AG08396 (cell line): ENCODE data around the gene IGSF8.

ENCODE experiments used
- DNase-seq: peaks from one replicate; pipeline ENCODE4 v3.0.0; 2012; ENCODE audit warnings: low spot score, mixed read lengths

The IGSF8 gene, protein sequence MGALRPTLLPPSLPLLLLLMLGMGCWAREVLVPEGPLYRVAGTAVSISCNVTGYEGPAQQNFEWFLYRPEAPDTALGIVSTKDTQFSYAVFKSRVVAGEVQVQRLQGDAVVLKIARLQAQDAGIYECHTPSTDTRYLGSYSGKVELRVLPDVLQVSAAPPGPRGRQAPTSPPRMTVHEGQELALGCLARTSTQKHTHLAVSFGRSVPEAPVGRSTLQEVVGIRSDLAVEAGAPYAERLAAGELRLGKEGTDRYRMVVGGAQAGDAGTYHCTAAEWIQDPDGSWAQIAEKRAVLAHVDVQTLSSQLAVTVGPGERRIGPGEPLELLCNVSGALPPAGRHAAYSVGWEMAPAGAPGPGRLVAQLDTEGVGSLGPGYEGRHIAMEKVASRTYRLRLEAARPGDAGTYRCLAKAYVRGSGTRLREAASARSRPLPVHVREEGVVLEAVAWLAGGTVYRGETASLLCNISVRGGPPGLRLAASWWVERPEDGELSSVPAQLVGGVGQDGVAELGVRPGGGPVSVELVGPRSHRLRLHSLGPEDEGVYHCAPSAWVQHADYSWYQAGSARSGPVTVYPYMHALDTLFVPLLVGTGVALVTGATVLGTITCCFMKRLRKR

DNA sequence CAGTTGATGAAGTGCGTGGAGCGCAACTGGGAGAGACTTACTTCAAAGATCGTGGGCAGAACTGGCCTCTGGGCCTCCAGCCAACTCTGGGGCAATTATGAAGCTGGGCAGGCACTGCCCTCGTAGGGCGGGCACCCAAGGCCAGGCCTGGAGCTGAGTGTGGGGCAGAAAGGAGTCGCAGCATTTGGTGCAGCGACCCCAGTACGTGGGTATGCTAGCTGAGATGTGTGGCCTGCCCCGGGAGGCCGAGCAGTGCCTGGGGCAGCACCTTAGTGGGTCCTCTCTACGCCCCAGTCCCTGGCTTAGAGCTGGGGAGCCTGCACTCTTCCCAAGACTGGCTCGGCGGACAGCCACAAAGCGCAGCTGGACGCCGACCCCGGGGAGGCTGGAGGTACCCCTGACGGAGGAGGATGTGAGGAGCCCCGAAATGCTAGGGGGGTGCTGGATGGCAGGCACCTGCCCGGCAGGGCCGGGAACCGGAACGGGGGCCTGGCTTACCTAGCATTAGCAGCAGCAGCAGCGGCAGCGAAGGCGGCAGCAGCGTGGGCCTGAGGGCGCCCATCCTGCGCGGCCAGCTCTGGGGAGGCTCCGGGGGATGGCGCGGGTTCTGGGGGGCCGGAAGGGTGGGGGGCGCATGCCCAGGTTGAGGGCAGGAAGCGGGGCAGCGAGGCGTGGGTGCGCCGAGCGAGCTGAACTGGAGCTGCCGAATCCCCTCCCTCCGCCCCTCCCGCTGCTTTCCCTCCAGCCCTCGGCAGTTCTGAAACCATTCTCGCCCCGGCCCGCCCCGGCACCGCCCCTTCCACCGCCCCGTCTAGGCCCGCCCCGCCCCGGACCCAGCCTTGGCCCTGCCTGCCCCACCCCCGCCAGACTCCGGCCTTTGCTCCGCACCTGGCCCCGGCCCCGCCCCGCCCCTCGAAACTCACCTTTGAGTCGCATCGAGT is at the start of gene IGSF8:
IGSF8 (minus strand) TSS at position 709 of the 941 bp plus-strand sequence; CDS start at position 562, 147 bp downstream.
- DNase-seq, result peak; percentile 92

DNA sequence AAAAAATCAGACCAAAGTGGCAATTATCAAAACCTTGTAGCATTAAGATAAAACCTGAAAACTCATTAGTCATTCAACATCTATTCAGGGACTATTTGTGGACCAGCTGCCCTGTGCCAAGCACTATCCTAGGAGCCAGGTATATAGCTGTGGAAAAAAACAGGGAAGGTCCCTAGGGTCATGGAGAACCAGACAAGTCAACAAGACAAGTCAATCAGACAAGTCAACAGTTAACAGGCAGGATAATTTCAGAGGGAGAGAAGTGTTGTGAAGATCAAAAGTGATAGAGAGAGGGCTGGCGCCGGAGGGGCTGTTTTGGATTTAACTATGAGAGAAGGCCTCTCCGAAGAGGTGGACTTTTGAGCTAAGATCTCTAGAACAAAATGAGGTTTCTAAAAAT is 49.7 kb upstream of the IGSF8 start:
- no peak for DNase-seq

DNA sequence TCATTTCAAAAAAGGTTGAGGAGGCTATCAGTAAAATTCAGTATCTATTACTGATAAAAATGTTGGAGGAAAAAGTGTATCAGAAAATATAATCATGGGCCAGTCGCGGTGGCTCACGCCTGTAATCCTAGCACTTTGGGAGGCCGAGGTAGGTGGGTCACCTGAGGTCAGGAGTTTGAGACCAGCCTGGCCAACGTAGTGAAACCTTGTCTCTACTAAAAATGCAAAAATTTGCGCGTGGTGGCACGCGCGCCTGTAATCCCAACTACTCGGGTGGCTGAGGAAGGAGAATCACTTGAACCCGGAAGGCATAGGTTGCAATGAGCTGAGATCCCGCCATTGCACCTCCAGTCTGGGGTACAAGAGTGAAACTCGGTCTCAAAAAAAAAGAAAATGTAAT is 47.7 kb upstream of the IGSF8 start:
- DNase-seq, result no peak

DNA sequence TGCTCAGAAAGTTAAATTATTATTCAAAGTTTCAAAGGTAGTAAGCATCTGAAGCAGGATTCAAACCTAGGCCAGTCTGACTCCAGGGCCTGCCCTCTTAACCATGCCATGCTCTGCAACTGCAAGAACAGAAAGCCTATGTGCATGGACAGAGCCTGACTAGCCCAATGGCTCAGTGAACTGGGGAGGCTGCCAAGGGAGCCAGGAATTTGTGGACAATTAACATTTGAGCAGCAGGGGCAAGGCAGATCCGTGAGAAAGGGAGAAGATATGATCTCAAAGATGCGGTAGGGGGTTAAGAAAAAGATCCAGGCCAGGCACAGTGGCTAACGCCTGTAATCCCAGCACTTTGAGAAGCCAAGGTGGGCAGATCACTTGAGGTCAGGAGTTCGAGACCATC is 46.5 kb upstream of the IGSF8 start:
- peak; percentile 33 for DNase-seq

DNA sequence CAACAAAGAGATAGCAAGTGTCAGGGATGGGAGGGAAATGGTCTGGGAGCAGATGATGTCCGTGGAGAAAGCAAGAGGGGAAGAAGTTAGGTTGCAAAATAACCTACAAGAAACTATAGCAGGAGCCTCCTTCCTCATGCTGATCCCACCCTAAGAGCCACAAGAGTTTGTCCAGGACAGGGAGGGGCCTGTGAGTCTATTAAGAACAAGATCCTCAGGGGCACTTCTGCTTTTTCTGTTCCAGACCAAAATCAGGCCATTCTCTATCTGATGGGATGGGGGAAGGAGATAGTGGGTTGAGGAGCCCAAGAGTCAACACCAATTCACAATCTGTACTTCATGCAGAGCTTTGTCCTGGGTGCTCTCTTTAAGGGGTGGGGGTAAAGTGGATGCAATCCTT is 45.3 kb upstream of the IGSF8 start:
- no peak for DNase-seq

DNA sequence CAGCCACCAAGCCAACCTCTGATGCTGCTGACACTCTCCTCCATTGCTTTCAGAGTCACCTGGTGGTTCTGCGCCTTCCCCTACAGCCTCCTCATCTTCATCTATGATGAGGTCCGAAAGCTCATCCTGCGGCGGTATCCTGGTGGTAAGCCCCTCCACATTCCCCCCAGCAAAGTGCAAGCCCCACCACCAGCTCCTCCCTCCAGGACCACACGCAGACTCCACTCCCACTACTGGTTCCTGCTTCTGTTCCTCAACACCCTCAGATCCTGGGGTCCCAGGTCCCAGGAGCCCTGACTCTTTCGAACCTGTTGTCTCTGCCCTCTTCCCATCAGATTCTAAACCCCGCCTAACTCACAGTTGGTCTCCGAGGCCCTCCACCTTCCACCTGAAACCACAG is 41.4 kb upstream of the IGSF8 start:
- no peak for DNase-seq

DNA sequence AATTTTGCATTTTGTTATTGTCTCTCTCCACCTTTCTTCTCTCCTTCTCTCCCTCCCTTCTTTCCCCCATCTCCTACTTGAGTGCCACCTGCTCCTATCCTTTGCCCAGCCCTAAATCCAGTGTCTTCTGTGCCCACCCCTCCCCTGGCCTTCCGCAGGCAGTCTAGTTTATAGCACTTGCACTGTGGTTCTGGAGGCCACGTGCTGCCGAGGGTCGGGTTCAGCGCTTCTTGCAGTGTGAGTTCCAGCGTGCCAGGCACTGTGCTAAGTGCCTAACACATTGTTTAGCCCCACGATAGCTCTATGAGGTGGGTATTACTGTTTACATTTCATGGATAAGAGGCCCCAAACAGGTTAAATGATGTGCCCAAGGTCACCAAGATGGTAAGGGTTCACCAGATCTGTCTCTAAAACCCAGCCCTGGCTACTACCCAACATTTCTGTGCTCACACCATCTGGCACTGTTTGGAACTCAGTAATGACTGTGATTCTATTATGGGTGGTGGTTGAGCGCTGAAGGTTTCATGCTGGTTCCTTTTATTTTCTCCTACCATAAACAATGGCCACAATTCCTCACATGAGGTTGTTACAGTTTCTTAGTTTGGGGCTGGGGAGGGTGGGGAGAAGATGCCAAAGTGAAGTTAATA is 38.9 kb upstream of the IGSF8 start:
- DNase-seq, result no peak

DNA sequence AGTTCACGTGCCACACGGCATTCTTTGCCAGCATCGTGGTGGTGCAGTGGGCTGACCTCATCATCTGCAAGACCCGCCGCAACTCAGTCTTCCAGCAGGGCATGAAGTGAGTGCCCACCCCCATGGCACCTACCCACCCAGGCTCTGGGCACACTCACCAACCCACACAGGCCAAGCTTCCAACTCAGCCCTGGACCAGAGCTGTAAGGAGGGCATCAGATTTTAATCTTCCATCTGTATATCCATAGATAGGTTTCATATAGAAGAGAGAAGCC is 38.4 kb upstream of the IGSF8 start:
- no peak for DNase-seq

DNA sequence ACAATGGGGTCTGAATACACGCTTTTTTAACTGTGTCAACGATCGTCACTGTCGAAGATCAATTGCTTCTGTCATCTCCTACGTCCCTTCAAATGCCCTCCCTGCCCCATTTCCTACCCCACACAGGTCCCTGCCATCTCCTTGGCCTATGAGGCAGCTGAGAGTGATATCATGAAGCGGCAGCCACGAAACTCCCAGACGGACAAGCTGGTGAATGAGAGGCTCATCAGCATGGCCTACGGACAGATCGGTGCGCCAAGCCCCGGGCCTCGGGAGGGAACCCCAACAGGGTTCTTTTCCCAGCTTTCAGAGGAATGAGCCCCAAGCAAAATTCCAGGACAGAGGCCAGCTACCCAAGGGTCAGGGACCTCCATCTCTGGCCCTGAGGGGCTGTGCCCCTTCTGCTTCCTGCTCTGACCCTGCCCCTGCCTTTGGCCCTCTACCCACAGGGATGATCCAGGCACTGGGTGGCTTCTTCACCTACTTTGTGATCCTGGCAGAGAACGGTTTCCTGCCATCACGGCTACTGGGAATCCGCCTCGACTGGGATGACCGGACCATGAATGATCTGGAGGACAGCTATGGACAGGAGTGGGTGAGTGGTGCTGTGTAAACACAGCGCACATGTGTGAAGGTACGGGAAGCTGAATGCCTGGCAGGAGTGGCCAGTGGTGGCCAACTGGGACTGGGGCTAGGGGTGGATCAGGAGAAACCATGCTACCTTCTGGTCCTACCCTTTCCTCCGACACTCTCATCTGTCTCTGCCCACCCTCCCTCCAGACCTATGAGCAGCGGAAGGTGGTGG is 37.9 kb upstream of the IGSF8 start:
- no peak for DNase-seq

DNA sequence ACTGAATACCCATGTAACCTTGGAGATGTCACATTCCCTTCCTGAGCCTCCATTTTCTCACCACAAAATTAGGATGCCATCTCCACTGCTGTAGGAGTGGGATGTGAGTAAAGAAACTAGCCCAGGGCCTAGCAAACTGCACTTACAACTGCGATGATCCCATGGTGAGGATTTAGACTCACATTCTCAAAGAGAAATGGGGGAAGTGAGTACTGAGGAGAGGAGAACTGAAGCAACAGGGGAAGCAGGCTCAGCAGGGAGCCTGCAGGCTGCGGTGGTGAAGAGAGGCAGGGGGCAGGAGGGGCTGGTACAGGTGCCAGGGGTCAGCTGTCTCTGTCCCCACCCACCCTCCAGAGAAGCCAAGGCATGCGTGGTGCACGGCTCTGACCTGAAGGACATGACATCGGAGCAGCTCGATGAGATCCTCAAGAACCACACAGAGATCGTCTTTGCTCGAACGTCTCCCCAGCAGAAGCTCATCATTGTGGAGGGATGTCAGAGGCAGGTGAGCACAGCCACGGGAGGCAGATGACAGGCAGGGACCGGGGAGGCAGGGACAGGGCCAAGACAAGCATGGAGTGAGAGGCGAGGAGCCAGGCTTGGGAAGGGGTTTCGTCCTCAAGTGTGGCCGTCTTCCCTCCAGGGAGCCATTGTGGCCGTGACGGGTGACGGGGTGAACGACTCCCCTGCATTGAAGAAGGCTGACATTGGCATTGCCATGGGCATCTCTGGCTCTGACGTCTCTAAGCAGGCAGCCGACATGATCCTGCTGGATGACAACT is 36.6 kb upstream of the IGSF8 start:
- DNase-seq, result no peak

DNA sequence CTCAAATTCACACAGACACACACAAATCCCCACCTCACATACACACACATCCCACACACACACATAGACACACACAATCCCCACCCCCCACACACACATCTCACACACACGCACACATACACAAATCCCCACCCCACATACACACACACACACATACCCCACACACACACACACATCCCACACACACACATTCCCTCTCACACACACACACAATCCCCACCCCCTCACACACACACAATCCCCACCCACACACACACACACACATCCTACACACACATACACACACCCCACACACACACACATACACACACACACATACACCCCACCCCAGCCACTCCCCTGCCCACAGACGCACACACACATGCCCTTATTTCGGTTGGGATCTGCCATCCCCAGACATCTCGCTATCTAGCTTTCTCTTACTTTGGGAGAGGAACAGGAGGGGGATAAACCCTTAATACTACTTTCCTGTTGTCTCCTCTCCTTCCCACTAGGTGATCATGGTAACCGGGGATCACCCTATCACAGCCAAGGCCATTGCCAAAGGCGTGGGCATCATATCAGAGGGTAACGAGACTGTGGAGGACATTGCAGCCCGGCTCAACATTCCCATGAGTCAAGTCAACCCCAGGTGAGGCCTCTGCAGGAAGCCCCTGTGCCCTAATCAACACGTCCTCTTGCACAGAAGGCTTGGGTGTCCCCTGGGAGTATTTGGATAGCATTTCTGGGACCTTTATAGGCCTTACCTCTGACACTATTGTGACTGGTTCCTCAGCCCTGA is 35.8 kb upstream of the IGSF8 start:
- DNase-seq, result no peak

DNA sequence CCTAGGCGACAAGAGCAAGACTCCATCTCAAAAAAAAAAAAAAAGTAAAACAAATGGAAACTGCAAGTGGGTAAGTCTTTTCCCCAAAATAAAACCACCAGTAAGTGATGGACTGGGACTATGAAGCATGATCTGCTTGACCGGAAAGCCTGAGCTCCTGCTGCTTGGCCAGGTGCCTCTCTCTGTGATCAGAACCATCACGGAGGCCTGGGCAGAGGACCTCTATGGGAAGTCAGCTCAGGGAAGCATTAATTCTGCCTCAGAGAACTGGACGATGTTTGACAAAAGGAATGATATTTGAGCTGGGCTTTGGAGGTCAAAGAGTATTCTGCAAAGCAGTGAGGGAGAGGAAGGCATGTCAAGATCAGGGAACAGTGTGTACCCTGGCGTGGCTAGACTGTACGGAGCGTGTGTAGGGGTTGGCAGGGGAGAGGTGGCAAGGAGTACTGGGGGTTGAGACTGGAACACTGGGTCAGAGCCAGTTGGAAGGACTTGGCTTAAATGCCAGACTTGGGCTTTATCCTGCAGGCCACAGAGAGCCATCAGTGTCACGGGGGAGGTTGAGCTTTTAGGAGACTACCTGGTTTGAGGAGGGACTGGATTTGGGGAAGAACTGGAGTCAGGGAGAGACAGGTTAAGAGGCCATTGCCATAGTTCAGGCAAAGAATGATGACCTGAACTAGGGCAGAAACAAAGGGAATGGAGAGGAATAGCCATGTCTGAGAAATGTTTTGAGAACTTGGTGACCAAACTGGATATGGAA is 33.6 kb upstream of the IGSF8 start:
- DNase-seq, result no peak

DNA sequence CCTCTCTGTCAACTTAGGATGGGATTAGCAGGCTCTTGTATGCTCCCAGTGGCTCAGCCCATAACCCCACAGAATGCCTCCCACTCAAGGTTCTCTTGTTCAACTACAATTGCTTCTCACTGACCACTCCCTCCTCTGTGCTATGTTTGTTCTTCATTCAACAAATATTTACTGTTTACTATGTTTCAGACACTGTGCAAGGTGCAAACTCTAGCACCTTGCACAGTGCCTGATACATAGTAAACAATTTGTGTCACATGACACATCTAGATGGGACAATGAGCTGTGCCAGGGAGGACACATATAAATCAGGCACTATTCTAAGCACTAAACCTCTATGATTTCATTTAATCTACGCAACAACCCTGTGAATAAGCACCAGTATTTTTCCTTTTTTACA is 32.5 kb upstream of the IGSF8 start:
- DNase-seq, result no peak

DNA sequence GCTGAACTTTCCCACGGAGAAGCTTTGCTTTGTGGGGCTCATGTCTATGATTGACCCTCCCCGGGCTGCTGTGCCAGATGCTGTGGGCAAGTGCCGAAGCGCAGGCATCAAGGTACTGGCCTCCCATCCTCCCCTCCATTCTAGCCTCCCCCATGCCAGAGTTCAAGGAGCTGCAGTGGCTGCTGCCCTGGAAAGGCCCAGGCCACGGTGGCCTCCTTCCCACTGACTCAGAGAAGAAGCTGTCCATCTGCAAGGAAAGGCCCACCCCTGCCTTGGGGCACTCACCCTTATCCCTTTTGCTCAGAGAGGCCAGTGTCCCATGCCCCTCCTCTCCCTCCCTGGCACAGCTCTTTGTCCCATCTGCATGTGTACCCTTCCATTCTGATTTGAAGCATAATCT is 32.1 kb upstream of the IGSF8 start:
- DNase-seq, result no peak

DNA sequence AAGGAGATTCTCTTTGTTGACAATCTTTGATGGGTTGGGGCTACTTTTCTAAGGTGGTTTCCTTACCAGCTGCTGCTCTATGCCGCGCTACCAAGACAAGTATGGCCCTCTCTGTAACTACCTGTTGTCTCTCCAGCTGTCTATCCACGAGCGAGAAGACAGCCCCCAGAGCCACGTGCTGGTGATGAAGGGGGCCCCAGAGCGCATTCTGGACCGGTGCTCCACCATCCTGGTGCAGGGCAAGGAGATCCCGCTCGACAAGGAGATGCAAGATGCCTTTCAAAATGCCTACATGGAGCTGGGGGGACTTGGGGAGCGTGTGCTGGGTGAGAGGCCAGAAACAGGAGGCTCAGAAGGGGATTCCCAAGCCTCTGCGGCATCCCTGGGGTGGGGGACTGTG is 31.5 kb upstream of the IGSF8 start:
- DNase-seq, result no peak

DNA sequence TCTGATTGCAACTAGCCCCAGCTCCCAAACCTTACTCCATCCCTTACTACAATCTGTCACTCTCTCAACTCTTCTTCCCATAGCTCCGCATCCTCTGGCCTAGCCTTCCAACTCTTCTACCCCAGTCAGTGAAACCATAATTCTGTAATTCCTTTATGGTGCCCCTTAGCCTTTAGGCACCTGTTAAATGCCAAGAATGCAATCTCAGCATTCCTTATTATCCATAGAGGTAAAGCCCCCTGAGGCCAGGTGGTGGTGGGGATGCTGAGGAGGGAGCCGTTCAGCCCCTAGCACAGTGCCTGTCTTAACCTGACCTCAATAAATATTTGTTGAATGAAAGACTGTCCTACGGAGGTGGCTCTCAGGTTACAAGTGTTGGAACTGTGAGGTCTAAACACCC is 31.1 kb upstream of the IGSF8 start:
- DNase-seq, result no peak

DNA sequence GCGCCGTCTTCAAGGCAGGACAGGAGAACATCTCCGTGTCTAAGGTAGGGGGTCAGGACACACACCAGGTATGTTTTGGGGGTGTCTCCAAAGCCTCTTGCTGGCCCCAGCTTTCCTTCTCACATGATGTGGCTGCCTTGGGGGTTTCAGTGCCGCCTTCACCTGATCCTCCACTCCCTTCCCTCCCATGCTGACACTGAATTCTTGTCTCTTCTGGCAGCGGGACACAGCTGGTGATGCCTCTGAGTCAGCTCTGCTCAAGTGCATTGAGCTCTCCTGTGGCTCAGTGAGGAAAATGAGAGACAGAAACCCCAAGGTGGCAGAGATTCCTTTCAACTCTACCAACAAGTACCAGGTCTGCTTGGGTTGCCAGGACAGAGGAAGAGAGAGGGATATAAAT is 30.6 kb upstream of the IGSF8 start:
- DNase-seq, result peak; percentile 35

DNA sequence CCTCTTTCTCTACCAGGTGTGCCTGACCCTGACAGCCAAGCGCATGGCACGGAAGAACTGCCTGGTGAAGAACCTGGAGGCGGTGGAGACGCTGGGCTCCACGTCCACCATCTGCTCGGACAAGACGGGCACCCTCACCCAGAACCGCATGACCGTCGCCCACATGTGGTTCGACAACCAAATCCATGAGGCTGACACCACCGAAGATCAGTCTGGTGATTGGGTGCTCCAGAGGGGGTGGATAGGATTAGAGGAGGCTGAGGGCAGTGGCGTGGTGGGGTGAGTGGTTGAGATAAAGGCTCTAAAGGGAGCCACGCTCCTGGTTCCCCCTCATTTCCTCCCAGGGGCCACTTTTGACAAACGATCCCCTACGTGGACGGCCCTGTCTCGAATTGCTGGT is 30.2 kb upstream of the IGSF8 start:
- DNase-seq, result no peak

DNA sequence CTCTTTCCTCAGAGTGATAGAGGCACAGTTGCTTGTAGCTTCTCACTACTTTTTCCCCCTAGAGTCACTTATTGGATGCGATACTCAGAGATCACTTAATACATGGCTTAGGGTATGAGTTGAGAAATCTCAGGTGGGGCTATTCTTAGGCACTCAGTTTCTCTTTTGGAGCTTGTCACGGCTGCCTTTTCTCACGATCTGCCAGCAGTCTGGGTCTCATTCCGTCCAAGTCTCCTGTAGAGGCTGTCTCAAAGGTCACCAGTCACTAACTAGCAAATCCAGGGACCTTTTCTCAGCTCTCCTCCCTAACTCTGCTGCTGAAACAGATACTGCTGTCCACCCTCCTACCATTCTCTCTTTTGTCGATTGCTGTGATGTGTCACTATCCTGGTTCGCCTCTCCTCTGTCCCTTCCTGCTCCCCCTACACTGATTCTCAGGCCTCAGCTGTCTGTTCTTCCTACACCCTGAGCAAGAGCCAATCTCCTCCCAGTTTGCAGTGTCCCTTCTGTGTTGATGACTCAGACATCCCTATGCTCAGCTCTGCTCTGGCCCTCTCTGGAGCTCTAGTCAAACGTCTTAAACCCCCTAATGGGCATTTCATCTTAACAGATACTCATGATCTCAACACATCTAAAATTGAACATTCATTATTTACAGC is 29.6 kb upstream of the IGSF8 start:
- DNase-seq, result peak; percentile 67
